Frontal cortex (tissue), 4 donors: ENCODE results near the gene CDH16. TPM values are rescaled to one million over a fixed set of nuclear protein-coding genes. Genes with fewer than 3 reads are reported as not detected.
A peak's percentile ranks its signal among the peaks of the same experiment; 100 is the strongest.
"Not testable (repeated sequence)": the region's sequence is repeated elsewhere in the genome, so short reads cannot be mapped to it uniquely, and the experiment has no call there.

ENCODE experiments used
- DNase-seq, 2 donors: peaks; one replicate each; pipeline ENCODE4 v3.0.0; 2012; ENCODE audit warnings: low spot score in 2 of 2
- FAIRE-seq: peaks from 2 replicates; lab custom pipeline; 2012; peaks lifted over from hg19 to GRCh38; lab: Jason Lieb, UNC
- total RNA-seq: library from RNA; depleted of rRNA; stranded (reverse); fragments of >200 nt; gene quantifications from one replicate; pipeline ENCODE4 v1.2.3, GENCODE V29; 2014
- donor health status: control.
- donor health status: control.
- donor health status: control.

Gene CDH16
- total RNA-seq, 1 donor from 2014 or later = not detected

DNA sequence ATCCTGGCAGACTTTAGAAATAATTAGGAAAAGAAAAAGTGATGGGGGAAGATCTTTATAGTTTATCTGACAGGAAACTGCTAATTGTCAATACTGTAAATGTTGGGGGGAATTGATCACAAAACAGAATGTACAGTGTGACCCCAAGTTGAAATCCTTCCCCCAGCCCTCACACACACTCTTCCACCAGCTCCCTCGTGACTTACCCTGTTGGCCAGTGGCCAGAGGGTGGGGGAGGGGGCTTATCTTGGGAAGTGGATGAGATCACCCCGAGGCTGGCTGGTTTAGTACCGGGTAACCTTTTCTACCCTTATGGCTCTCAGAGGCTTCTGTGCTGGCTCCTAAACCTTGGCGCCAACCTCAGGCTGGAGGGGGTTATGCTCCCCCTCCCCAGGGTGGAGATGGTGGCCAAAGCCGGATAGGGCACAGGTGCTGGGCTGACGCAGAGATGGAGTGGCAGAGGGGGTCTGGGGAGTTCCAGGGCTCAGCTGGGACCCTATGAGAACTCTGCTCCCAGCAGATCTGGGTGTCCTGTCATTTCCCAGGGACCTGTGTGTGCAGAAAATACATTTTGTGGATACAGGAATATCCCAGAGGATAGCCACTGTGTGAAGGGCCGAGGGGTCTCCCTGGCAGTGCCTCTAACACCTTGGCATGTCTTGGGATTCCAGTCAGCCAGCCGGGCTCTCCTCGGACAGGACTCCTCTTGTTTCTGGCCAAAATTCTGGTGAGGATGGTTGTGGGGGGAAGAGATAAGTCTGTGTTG lies 18.6 kb downstream of the CDH16 start:
- FAIRE-seq = no peak
- no peak for DNase-seq

GRCh38 chr16:66899310-66899944 lies 19.3 kb downstream of the CDH16 start:
- DNase-seq = no peak
- no peak for FAIRE-seq

- no peak for FAIRE-seq
- no peak for DNase-seq
These were observed 19.8 kb downstream of the CDH16 start for GRCh38 chr16:66898933-66899309.

DNA sequence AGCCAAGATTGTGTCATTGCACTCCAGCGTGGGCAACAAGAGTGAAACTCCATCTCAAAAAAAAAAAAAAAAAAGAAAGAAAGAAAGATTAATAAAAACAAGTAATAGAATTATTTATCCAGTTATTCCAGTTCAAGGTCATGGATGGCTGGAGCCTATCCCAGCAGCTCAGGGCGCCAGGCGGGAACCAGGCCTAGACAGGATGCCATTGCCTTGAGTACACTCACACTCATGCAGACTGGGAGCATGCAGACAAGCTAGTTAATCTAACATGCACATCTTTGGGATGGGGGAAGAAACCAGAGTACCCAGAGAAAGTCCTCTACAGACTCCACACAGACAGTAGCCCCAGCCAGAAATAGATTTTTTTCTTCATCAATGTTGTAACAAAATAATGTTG lies 20.5 kb downstream of the CDH16 start:
- no peak for DNase-seq
- FAIRE-seq = no peak

DNA sequence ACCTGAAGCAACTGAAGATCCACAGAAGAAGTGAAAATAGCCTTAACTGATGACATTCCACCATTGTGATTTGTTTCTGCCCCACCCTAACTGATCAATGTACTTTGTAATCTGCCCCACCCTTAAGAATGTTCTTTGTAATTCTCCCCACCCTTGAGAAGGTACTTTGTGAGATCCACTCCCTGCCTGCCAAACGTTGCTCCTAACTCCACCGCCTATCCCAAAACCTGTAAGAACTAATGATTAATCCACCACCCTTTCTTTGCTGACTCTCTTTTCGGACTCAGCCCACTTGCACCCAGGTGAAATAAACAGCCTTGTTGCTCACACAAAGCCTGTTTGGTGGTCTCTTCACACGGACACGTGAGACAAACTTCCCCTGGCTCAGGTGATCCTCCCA lies 22.0 kb downstream of the CDH16 start:
- not testable (repeated sequence) for DNase-seq, FAIRE-seq

- no peak for DNase-seq
- no peak for FAIRE-seq
These were observed 22.7 kb downstream of the CDH16 start for GRCh38 chr16:66895999-66896398.

GRCh38 chr16:66895689-66895979 lies 23.1 kb downstream of the CDH16 start:
- DNase-seq = no peak

DNA sequence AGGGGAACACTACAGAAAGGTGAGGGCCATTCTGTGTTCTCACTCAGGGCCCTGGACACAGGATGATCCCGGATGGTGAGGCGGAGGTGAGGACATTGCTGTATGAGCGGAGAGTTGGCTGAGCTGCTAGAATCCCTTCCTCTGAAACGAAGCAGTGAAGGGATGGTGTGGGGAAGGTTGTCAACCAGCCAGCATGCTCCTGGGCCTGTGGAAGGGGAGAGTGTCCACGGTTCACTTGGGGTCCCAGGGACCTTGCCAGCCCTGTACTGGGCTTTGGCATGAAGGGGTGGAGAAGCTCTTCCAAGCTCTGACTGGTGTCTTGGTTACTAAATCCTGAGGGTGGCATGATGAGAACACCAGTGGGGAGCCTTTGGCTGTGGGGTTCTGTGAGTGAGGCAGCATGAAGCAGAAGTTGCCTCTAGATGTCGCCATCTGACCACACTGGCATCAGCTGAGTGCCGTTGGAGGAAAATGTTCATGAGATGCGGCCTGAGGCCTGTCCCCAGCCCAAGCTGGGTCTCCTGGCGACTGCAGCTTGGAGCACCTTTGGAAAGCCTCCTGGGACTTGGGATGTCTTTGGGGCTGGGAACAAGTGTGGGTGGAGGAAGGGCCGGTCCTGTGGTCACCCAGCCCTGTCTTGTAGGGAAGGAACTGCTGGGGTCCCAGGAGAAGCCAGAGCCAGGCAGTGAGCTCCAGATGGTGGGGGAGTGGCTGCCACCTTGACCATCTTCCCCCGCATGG lies 23.6 kb downstream of the CDH16 start:
- no peak for FAIRE-seq

More at GRCh38 chr16:66895689-66895979, 23.1 kb downstream of the CDH16 start:
- no peak for FAIRE-seq

DNA sequence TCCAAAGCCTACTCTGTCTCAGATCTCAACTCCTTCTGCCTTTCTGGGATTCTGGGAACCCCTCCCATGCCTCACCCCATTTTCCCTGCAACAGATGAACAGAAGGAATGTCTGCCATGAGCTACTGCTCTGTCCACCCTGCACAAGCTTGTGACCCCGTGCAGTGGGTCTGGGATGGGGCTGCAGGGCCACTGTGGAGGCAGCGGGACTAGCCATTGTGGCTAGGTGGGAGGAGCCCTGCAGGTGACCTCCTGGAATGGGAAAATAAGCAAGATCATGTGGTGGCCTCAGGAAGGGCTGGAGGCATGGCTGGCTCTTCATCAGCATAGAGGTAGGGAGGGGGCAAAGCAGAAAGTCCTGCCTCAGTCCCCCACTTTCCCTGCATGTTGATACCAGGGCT lies 24.6 kb downstream of the CDH16 start:
- FAIRE-seq (no peak), DNase-seq (no peak)

More for the DNA sequence above, 23.6 kb downstream of the CDH16 start:
- DNase-seq = peak in 1 of 2 donors; percentile 66

- FAIRE-seq (no peak), DNase-seq (no peak)
These were observed 26.9 kb downstream of the CDH16 start for GRCh38 chr16:66891797-66892196.

DNA sequence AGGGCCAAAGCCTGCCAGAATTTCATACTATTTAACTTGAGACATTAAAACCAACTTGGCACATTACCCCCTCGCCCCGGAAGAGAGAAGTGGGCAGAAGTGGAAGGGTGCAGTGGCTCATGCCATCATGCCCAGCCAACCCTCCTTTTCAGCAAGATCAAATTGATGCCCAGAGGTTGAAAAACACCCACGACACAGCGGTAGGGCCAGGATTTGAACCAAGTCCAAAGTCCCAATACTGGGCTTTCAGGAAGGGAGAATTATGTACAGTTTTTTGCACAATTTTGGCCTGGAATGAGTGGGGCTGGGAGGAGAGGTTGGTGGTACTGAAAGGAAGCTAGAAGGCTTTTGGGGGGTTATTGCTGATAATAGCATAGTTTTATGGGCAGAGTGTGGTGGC lies 27.3 kb downstream of the CDH16 start:
- FAIRE-seq (no peak), DNase-seq (no peak)

- FAIRE-seq (no peak), DNase-seq (no peak)
These were observed 27.9 kb downstream of the CDH16 start for GRCh38 chr16:66890799-66891198.

DNA sequence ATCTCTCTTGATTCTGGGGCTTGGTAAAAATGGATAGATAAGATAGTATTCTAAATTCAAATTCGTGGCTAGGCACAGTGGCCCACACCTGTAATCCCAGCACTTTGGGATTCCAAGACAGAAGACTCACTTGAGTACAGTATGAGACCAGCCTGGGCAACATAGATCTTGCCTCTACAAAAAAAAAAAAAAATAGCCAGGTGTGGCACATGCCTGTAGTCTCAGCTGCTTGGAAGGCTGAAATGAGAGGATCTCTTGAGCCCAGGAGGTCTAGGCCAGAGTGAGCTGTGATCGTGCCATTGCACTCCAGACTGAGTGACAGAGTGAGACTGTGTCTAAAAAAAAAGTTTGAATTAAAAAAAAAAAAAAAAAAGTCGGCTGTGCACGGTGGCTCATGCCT lies 29.1 kb downstream of the CDH16 start:
- no peak for DNase-seq

DNA sequence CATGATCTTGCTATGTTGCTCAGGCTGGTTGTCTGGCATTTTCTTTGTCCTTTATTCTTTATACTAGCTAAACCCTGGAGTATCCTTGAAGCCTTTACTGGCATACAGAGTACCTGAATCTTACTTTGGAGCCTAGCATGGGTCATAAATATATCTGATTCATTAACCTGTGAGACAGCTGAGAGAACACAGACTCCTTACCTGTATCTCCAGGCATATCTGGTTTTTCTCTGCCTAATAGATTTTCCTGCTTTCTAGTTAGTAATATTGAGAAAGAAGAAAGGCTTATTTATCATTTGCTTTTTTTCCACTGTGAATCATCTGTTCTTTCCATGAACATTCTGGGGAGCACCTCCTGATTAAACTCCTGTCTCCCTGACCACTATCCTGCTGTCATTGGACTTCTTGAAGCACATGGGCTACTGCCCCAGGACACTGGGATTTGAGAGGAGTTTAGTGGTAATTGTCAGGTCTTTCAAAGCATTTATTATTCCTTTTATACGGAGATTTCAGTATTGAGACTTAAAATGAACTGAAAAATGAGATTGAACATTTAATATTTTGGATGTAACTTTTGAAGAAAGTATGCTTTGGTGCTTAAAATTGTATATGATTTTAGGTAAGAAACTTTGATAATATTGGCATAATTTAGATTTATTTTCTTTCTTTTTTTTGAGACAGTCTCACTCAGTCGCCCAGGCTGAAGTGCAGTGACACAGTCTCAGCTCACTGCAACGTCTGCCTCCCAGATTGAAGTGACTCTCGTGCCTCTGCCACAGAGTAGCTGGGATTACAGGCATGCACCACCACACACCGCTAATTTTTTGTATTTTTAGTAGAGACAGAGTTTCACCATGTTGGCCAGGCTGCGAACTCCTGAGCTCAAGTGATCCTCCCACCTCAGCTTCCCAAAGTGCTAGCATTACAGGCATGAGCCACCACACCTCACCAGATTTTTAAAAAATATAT lies 29.8 kb downstream of the CDH16 start:
- DNase-seq = no peak
- no peak for FAIRE-seq

More for the DNA sequence above, 29.1 kb downstream of the CDH16 start:
- FAIRE-seq = no peak

GRCh38 chr16:66886914-66887313 lies 31.8 kb downstream of the CDH16 start:
- FAIRE-seq (no peak), DNase-seq (no peak)

DNA sequence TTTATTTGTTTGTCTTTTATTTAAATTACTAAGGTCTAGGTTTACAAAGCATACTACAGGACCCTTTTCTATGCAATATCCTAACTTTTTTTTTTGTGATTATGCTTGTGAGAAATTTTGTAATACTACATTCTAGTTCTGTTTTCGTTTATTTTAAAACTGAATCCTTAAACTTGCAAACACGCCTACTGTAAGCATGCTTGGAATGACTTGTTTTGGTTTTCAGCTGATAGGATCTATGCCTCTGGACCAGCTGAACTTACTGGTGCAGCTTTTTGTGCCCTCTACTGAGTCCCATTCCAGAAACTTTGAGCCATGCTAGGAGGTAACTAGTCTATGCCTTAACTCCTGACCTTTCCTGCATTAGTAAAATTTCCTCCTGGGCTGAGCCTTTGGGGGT lies 32.4 kb downstream of the CDH16 start:
- FAIRE-seq (no peak), DNase-seq (no peak)

GRCh38 chr16:66885491-66885890 lies 33.2 kb downstream of the CDH16 start:
- no peak for DNase-seq
- FAIRE-seq = no peak

DNA sequence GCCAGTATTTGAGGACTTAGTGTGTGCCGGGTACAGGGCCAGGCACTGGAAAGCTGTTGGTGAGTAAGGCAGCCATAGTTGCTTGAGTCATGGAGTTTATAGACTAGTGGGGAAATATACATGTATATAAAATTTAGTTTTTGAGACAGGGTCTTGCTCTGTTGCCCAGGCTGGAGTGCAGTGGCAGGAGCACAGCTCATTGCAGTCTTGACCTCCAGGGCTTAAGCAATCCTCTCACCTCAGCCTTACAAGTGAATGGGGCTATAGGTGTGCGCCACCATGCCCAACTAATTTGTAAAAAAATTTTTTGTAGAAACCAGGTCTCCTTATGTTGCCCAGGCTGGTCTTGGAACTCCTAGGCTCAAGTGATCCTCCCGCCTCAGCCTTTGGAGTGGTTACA lies 36.0 kb downstream of the CDH16 start:
- DNase-seq (no peak), FAIRE-seq (no peak)

DNA sequence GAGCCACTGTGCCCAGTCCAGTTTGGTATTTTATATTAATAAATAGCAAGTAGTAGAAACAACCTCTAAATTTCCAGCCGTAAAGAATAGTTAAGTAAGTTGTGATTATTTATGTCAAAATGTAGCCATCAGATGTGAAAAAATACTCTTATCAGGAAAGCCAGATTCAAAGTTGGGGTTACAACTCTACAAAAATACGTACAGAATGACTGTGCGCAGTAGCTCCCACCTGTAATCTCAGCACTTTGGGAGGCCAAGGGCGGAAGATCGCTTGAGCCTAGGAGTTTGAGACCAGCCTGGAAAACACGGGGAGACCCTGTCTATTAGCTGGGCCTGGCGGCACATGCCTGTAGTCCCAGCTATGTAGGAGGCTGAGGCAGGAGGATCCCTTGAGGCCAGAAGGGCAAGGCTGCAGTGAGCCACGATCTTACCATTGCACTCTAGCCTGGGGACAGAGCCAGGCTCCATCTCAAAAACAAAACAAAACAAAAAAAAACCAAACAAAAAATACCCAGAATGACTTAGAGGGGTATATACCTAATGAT lies 36.6 kb downstream of the CDH16 start:
- FAIRE-seq = no peak
- DNase-seq = no peak

- DNase-seq (no peak), FAIRE-seq (no peak)
These were observed 37.1 kb downstream of the CDH16 start for GRCh38 chr16:66881560-66881959.
